Stomach (tissue), 4 donors: Measurements from ENCODE around the gene LHFPL4.

ENCODE experiments used
- POLR2A ChIP-seq, 4 donors: fragments of 450-650 bp; IDR thresholded peaks; one replicate each; pipeline ENCODE4 v1.6.1; 2016; ENCODE audit warnings: antibody characterized with exemption in 4 of 4, control low read depth in 2 of 4, mild to moderate bottlenecking in 1 of 4, moderate library complexity in 1 of 4
- TF ChIP-seq, protein P1 (sequence below), 7 experiments: fragments of 450-650 bp in 4 of 7; fragments of 200-600 bp in 3 of 7; sonication (generic) in 3 of 7; IDR thresholded peaks; one replicate each; pipeline ENCODE4 v1.5.1; 2016 to 2019; ENCODE audit warnings: antibody characterized with exemption in 7 of 7, control low read depth in 2 of 7, mild to moderate bottlenecking in 1 of 7

DNA sequence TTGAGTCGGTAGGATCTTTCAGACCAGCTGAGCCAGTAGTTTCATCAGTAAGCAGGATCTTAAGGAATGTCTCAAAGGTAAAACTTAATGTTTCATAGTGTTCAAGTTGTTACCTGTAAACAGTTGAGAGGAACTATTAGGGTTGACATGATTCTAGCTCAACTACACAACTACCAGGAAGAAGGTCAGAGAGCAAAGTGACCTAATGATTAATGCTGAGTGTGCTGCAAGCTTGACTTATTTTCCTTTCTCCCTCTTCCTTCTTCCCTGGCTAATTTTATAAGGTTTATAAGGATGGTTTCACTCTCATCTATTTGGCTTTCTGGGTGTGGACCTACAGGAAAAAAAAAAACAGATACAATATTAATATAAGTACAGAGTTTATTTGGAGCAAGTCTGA is 30.2 kb upstream of the LHFPL4 start:
- TF ChIP-seq, protein P1, sequence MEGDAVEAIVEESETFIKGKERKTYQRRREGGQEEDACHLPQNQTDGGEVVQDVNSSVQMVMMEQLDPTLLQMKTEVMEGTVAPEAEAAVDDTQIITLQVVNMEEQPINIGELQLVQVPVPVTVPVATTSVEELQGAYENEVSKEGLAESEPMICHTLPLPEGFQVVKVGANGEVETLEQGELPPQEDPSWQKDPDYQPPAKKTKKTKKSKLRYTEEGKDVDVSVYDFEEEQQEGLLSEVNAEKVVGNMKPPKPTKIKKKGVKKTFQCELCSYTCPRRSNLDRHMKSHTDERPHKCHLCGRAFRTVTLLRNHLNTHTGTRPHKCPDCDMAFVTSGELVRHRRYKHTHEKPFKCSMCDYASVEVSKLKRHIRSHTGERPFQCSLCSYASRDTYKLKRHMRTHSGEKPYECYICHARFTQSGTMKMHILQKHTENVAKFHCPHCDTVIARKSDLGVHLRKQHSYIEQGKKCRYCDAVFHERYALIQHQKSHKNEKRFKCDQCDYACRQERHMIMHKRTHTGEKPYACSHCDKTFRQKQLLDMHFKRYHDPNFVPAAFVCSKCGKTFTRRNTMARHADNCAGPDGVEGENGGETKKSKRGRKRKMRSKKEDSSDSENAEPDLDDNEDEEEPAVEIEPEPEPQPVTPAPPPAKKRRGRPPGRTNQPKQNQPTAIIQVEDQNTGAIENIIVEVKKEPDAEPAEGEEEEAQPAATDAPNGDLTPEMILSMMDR (IDR thresholded peaks at IDR 0.05), result no peak
- TF ChIP-seq POLR2A (IDR thresholded peaks at IDR 0.05), result no peak
